ENCODE results near the gene MICAL2.

- TF ChIP-seq CTCF (conservative IDR thresholded peaks at IDR 0.05; ENCODE audit: low read length) (no peak), EZH2phosphoT487 (IDR thresholded peaks at IDR 0.05; ENCODE audit: borderline replicate concordance, low read depth, low read length) (no peak)
These were observed 166.6 kb downstream of the MICAL2 start for GRCh38 chr11:12276831-12277475.

Data from OCI-LY7 (cell line).